SJCRH30 (cell line): Measurements from ENCODE around the gene PI4KB. TPM values are rescaled to one million over a fixed set of nuclear protein-coding genes. Genes with fewer than 3 reads are reported as not detected.
A peak's percentile ranks its signal among the peaks of the same experiment; 100 is the strongest.
"Not testable (repeated sequence)": the region's sequence is repeated elsewhere in the genome, so short reads cannot be mapped to it uniquely, and the experiment has no call there.

Experiments
- DNase-seq, 2 experiments: peaks; one replicate each; pipeline ENCODE4 v3.0.0-alpha.2; 2015 to 2020
- H3K27ac ChIP-seq: fragments of 250-450 bp; sonication (Bioruptor Pico); 2 replicates; pipeline ENCODE4 v1.5.1; 2020; ENCODE audit warnings: mild to moderate bottlenecking, moderate library complexity
- H3K27me3 ChIP-seq: fragments of 250-450 bp; sonication (Bioruptor Pico); 2 replicates; pipeline ENCODE4 v1.5.1; 2020; ENCODE audit warnings: mild to moderate bottlenecking, moderate library complexity
- H3K36me3 ChIP-seq: fragments of 250-450 bp; sonication (Bioruptor Pico); 2 replicates; pipeline ENCODE4 v1.5.1; 2020; ENCODE audit warnings: mild to moderate bottlenecking, moderate library complexity
- H3K4me1 ChIP-seq: fragments of 250-450 bp; sonication (Bioruptor Pico); 2 replicates; pipeline ENCODE4 v1.5.1; 2020; ENCODE audit warnings: mild to moderate bottlenecking, moderate library complexity
- H3K4me3 ChIP-seq: fragments of 250-450 bp; sonication (Bioruptor Pico); 2 replicates; pipeline ENCODE4 v1.5.1; 2020; ENCODE audit warnings: mild to moderate bottlenecking, moderate library complexity
- H3K9me3 ChIP-seq: fragments of 250-450 bp; sonication (Bioruptor Pico); replicated peaks from 2 replicates; pipeline ENCODE4 v1.5.1; 2020; ENCODE audit warnings: mild to moderate bottlenecking, moderate library complexity
- total RNA-seq: library from RNA; depleted of rRNA; stranded (reverse); fragments of >200 nt; shearing (Covaris generic); gene quantifications from 2 replicates; pipeline ENCODE4 v1.2.3, GENCODE V29; 2014

PI4KB gene
- total RNA-seq, 1 experiment from 2014 or later, result 32.3 TPM

- H3K36me3 ChIP-seq, result peaks cover 10% of the 10 kb centered on the region; the same call in 1 of the 2 replicates
- H3K27ac ChIP-seq, result peak overlapping the region; percentile 92
- H3K9me3 ChIP-seq, result no peaks in the 10 kb centered on the region
- peak; percentile 30 to 50 for DNase-seq
- H3K4me3 ChIP-seq, result peak overlapping the region; percentile 68
- H3K4me1 ChIP-seq, result no peaks in the 10 kb centered on the region
- no peaks in the 10 kb centered on the region for H3K27me3 ChIP-seq
These were observed 44.1 kb downstream of the PI4KB start for GRCh38 chr1:151282883-151283725.

- DNase-seq, result peak; percentile 100
- Histone ChIP-seq H3K4me3 (peak within 1 kb of the TSS; percentile 68), H3K9me3 (no peaks in the 10 kb centered on the region), H3K27me3 (no peaks in the 10 kb centered on the region), H3K4me1 (no peaks in the 10 kb centered on the region), H3K27ac (peak within 1 kb of the TSS; percentile 92), H3K36me3 (peaks cover 6% of the 10 kb centered on the region; the same call in 1 of the 2 replicates)
These were observed 45.0 kb downstream of the PI4KB start, which contains the start of gene ZNF687 for GRCh38 chr1:151281969-151282882. ZNF687 (plus strand) TSS chr1:151282299; CDS start chr1:151286292, 3,993 bp downstream.

- DNase-seq, result peak; percentile 94 to 97
- H3K4me3 ChIP-seq, result peak overlapping the region; percentile 68
These were observed 45.8 kb downstream of the PI4KB start for GRCh38 chr1:151281225-151281968.

GRCh38 chr1:151277249-151277648, 50.0 kb downstream of the PI4KB start:
- Histone ChIP-seq H3K4me1 (no peaks in the 10 kb centered on the region), H3K27ac (no peak overlapping the region), H3K27me3 (no peaks in the 10 kb centered on the region), H3K36me3 (no peaks in the 10 kb centered on the region), H3K4me3 (no peak overlapping the region), H3K9me3 (no peaks in the 10 kb centered on the region)
- DNase-seq, result no peak

More at GRCh38 chr1:151281225-151281968, 45.8 kb downstream of the PI4KB start:
- H3K9me3 ChIP-seq, result no peaks in the 10 kb centered on the region
- H3K4me1 ChIP-seq, result no peaks in the 10 kb centered on the region
- 0 out of 2 replicates have a peak, but pooled peaks cover 6% of the 10 kb centered on the region for H3K36me3 ChIP-seq
- H3K27me3 ChIP-seq, result no peaks in the 10 kb centered on the region
- H3K27ac ChIP-seq, result peak overlapping the region; percentile 92

- not testable (repeated sequence) for H3K4me1 ChIP-seq, H3K27me3 ChIP-seq, H3K27ac ChIP-seq, DNase-seq, H3K36me3 ChIP-seq, H3K9me3 ChIP-seq, H3K4me3 ChIP-seq
These were observed 51.9 kb downstream of the PI4KB start for GRCh38 chr1:151275341-151275740.

- Histone ChIP-seq H3K9me3 (no peaks in the 10 kb centered on the region), H3K36me3 (peaks cover 3% of the 10 kb centered on the region), H3K27me3 (no peaks in the 10 kb centered on the region), H3K4me1 (no peaks in the 10 kb centered on the region), H3K27ac (no peak overlapping the region), H3K4me3 (no peak overlapping the region)
- no peak for DNase-seq
These were observed 53.2 kb downstream of the PI4KB start for GRCh38 chr1:151273924-151274466.

GRCh38 chr1:151267760-151268159, 59.5 kb downstream of the PI4KB start:
- H3K27me3 ChIP-seq, result no peaks in the 10 kb centered on the region
- H3K36me3 ChIP-seq, result peaks cover 21% of the 10 kb centered on the region
- no peak overlapping the region for H3K4me3 ChIP-seq
- DNase-seq, result no peak
- no peaks in the 10 kb centered on the region for H3K4me1 ChIP-seq
- no peaks in the 10 kb centered on the region for H3K9me3 ChIP-seq
- H3K27ac ChIP-seq, result no peak overlapping the region

GRCh38 chr1:151266821-151267220, 60.4 kb downstream of the PI4KB start:
- Histone ChIP-seq H3K36me3 (peaks cover 23% of the 10 kb centered on the region), H3K27me3 (no peaks in the 10 kb centered on the region), H3K27ac (no peak overlapping the region), H3K4me1 (no peaks in the 10 kb centered on the region), H3K4me3 (no peak overlapping the region), H3K9me3 (no peaks in the 10 kb centered on the region)
- DNase-seq, result no peak

GRCh38 chr1:151266315-151266714, 60.9 kb downstream of the PI4KB start:
- H3K36me3 ChIP-seq, result peaks cover 23% of the 10 kb centered on the region
- no peaks in the 10 kb centered on the region for H3K9me3 ChIP-seq
- H3K27me3 ChIP-seq, result no peaks in the 10 kb centered on the region
- no peaks in the 10 kb centered on the region for H3K4me1 ChIP-seq
- no peak overlapping the region for H3K4me3 ChIP-seq
- no peak for DNase-seq
- H3K27ac ChIP-seq, result no peak overlapping the region

- H3K27ac ChIP-seq, result no peak overlapping the region
- no peaks in the 10 kb centered on the region for H3K4me1 ChIP-seq
- no peaks in the 10 kb centered on the region for H3K9me3 ChIP-seq
- no peak for DNase-seq
- peaks cover 23% of the 10 kb centered on the region for H3K36me3 ChIP-seq
- no peaks in the 10 kb centered on the region for H3K27me3 ChIP-seq
- no peak overlapping the region for H3K4me3 ChIP-seq
These were observed 61.6 kb downstream of the PI4KB start for GRCh38 chr1:151265446-151266236.

GRCh38 chr1:151259351-151259750, 67.9 kb downstream of the PI4KB start:
- H3K9me3 ChIP-seq, result no peaks in the 10 kb centered on the region
- no peak for DNase-seq
- peaks cover 5% of the 10 kb centered on the region; the same call in 1 of the 2 replicates for H3K36me3 ChIP-seq
- H3K27ac ChIP-seq, result no peak overlapping the region
- H3K4me3 ChIP-seq, result no peak overlapping the region
- H3K27me3 ChIP-seq, result no peaks in the 10 kb centered on the region
- H3K4me1 ChIP-seq, result no peaks in the 10 kb centered on the region

GRCh38 chr1:151255381-151255780, 71.8 kb downstream of the PI4KB start:
- Histone ChIP-seq H3K4me3 (peak overlapping the region; percentile 82), H3K36me3 (peaks cover 8% of the 10 kb centered on the region; the same call in 1 of the 2 replicates), H3K27ac (peak overlapping the region; percentile 80), H3K27me3 (no peaks in the 10 kb centered on the region), H3K4me1 (no peaks in the 10 kb centered on the region), H3K9me3 (no peaks in the 10 kb centered on the region)
- no peak for DNase-seq
